Hepatocyte (in vitro differentiated cells): ENCODE results near the gene OR4D11. TPM values are rescaled to one million over a fixed set of nuclear protein-coding genes. Genes with fewer than 3 reads are reported as not detected.

Source experiments
- DNase-seq: peaks from one replicate; pipeline ENCODE4 v3.0.0-alpha.2; 2016; ENCODE audit warnings: low spot score
- H2AFZ ChIP-seq: fragments of 200-600 bp; sonication (generic); 2 replicates; pipeline ENCODE4 v1.6.0; 2016; ENCODE audit warnings: antibody characterized with exemption, mild to moderate bottlenecking
- H3K27ac ChIP-seq: fragments of 200-600 bp; sonication (generic); 2 replicates; pipeline ENCODE4 v1.5.1; 2016; ENCODE audit warnings: mild to moderate bottlenecking
- H3K27me3 ChIP-seq: fragments of 200-600 bp; sonication (generic); 2 replicates; pipeline ENCODE4 v1.6.1; 2016
- H3K36me3 ChIP-seq: fragments of 200-600 bp; sonication (generic); replicated peaks from 2 replicates; pipeline ENCODE4 v1.5.1; 2016; ENCODE audit warnings: low read depth; ENCODE audit not compliant: insufficient read depth
- H3K4me1 ChIP-seq: fragments of 200-600 bp; sonication (generic); 2 replicates; pipeline ENCODE4 v1.5.1; 2016; ENCODE audit warnings: mild to moderate bottlenecking, moderate library complexity; ENCODE audit not compliant: insufficient read depth
- H3K4me2 ChIP-seq: fragments of 200-600 bp; sonication (generic); 2 replicates; pipeline ENCODE4 v1.6.0; 2016
- H3K4me3 ChIP-seq: fragments of 200-600 bp; sonication (generic); 2 replicates; pipeline ENCODE4 v1.5.1; 2016; ENCODE audit warnings: mild to moderate bottlenecking
- H3K79me2 ChIP-seq: fragments of 200-600 bp; sonication (generic); 2 replicates; pipeline ENCODE4 v1.6.0; 2017; ENCODE audit warnings: mild to moderate bottlenecking
- H3K9me2 ChIP-seq: fragments of 200-600 bp; sonication (generic); replicated peaks from 2 replicates; pipeline ENCODE4 v1.6.0; 2017; ENCODE audit warnings: mild to moderate bottlenecking; ENCODE audit not compliant: insufficient read depth
- H3K9me3 ChIP-seq: fragments of 200-600 bp; sonication (generic); 2 replicates; pipeline ENCODE4 v1.5.1; 2016; ENCODE audit warnings: low read depth, mild to moderate bottlenecking
- H4K20me1 ChIP-seq: fragments of 200-600 bp; sonication (generic); 2 replicates; pipeline ENCODE4 v1.6.0; 2016; ENCODE audit warnings: mild to moderate bottlenecking; ENCODE audit not compliant: insufficient read depth, poor library complexity, severe bottlenecking
- EZH2 ChIP-seq: fragments of 200-600 bp; sonication (generic); IDR thresholded peaks from 2 replicates; pipeline ENCODE4 v1.6.1; 2016; ENCODE audit warnings: antibody characterized with exemption, mild to moderate bottlenecking, borderline replicate concordance
- EZH2phosphoT487 ChIP-seq: fragments of 200-600 bp; sonication (generic); IDR thresholded peaks from one replicate; pipeline ENCODE4 v1.6.1; 2018; ENCODE audit warnings: antibody characterized with exemption, mild to moderate bottlenecking, low read depth, moderate library complexity; ENCODE audit not compliant: unreplicated experiment, severe bottlenecking
- WGBS: methylation state at CpG from one replicate; pipeline ENCODE4 v1.1.6; 2016; ENCODE audit warnings: low lambda C conversion rate; ENCODE audit errors: missing lambda C conversion rate; 5-methylcytosine and 5-hydroxymethylcytosine counted together
- polyA plus RNA-seq: library from polyadenylated mRNA; unstranded; fragments of >200 nt; fragmentation: Nextera tagmentation; extraction: Ambion mirVana; gene quantifications from 2 replicates; pipeline ENCODE4 v1.2.1, GENCODE V29; 2016
- total RNA-seq: library from RNA; depleted of rRNA; stranded (reverse); fragments of >200 nt; gene quantifications from 2 replicates; pipeline ENCODE4 v1.2.3, GENCODE V29; 2014
- TF ChIP-seq, protein P1 (sequence below): fragments of 200-600 bp; sonication (generic); IDR thresholded peaks from 2 replicates; pipeline ENCODE4 v1.5.1; 2016; ENCODE audit warnings: antibody characterized with exemption, mild to moderate bottlenecking; ENCODE audit not compliant: poor library complexity

The OR4D11 gene
- total and polyA plus RNA-seq, 2 experiments from 2014 or later: not detected

DNA sequence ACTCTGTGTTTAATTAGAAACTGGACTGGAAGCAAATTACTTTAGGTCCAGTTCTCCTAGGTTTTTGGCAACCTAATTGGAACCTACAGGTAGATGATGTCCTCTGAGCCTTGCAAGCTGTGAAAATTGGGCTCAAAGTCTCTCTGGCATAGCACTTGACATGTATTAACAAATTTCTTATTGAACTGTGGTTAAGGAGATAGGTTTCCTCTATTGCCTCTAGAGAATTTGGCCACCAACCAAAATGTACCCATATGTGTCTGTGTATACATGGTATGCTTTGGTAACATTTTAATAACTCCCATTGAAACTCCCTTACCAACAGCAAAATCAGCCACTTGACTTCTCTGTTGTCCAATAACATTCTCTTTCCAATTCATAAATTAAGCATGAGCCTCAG lies 30.4 kb upstream of the OR4D11 start, which contains the start of gene OR4D10:
Gene OR4D10 (plus strand): TSS at position 301 of the 400 bp plus-strand sequence. CDS start 4,115 bp downstream, outside the sequence.
- no peaks in the 10 kb centered on the region for H3K9me3 ChIP-seq
- H3K27me3 ChIP-seq: no peaks in the 10 kb centered on the region
- H3K27ac ChIP-seq: no peak within 1 kb of the TSS
- no peaks in the 10 kb centered on the region for H3K4me1 ChIP-seq
- H3K4me2 ChIP-seq: no peak within 1 kb of the TSS
- H3K79me2 ChIP-seq: no peaks in the 10 kb centered on the region
- no peaks in the 10 kb centered on the region for H4K20me1 ChIP-seq
- H2AFZ ChIP-seq: no peak within 1 kb of the TSS
- no peaks in the 10 kb centered on the region for H3K36me3 ChIP-seq
- no peaks in the 10 kb centered on the region for H3K9me2 ChIP-seq
- TF ChIP-seq EZH2 (no peak), EZH2phosphoT487 (no peak)
- TF ChIP-seq, protein P1, sequence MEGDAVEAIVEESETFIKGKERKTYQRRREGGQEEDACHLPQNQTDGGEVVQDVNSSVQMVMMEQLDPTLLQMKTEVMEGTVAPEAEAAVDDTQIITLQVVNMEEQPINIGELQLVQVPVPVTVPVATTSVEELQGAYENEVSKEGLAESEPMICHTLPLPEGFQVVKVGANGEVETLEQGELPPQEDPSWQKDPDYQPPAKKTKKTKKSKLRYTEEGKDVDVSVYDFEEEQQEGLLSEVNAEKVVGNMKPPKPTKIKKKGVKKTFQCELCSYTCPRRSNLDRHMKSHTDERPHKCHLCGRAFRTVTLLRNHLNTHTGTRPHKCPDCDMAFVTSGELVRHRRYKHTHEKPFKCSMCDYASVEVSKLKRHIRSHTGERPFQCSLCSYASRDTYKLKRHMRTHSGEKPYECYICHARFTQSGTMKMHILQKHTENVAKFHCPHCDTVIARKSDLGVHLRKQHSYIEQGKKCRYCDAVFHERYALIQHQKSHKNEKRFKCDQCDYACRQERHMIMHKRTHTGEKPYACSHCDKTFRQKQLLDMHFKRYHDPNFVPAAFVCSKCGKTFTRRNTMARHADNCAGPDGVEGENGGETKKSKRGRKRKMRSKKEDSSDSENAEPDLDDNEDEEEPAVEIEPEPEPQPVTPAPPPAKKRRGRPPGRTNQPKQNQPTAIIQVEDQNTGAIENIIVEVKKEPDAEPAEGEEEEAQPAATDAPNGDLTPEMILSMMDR: no peak
- no peak for DNase-seq
- no peak within 1 kb of the TSS for H3K4me3 ChIP-seq

DNA sequence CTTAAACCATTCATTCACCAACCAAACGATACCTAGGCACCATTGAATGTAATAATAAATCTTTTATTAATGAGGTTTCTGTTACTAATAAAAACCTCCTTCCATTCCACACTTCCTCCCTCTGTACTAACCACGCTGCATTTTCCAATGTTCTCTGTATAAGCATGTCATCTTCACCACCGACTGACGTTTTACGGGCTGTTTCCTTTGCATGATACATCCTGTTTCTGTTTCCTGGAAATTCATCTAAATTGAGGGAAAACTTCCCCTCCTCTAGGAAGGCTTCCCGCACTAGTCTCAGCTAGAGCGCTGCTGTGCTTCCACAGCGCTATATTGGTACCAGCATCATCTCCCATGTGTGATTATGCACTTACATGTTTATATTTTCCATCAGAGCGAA lies 28.2 kb upstream of the OR4D11 start:
- Histone ChIP-seq H3K27ac (no peak overlapping the region), H3K4me2 (no peak overlapping the region), H3K79me2 (no peaks in the 10 kb centered on the region), H3K9me3 (no peaks in the 10 kb centered on the region), H3K27me3 (no peaks in the 10 kb centered on the region), H3K4me3 (no peak overlapping the region), H2AFZ (no peak overlapping the region), H3K36me3 (no peaks in the 10 kb centered on the region), H3K4me1 (no peaks in the 10 kb centered on the region), H4K20me1 (no peaks in the 10 kb centered on the region), H3K9me2 (no peaks in the 10 kb centered on the region)
- WGBS: 68% methylated on average over 9 of the region's 9 CpGs
- TF ChIP-seq EZH2phosphoT487: no peak
- no peak for TF ChIP-seq EZH2
- TF ChIP-seq, protein P1: no peak
- no peak for DNase-seq

DNA sequence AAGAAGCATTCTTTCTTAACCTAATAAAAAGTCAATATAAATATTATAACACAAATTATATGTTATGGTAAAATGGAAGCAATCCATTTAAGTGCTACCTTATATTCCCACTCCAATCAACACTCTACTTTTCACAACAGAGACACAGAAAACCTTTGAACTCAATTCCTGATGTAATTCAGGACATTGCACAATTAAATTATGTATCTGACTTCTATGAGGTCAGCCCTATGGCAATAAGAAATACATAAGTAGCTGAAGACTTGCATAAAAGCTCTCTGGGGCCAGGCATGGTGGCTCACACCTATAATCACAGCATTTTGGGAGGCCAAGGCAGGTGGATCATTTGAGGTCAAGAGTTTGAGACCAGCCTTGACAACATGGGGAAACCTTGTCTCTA lies 23.5 kb upstream of the OR4D11 start:
- Histone ChIP-seq H3K9me3 (no peaks in the 10 kb centered on the region), H3K9me2 (no peaks in the 10 kb centered on the region), H3K27ac (no peak overlapping the region), H2AFZ (no peak overlapping the region), H4K20me1 (no peaks in the 10 kb centered on the region), H3K4me2 (no peak overlapping the region), H3K79me2 (no peaks in the 10 kb centered on the region), H3K36me3 (no peaks in the 10 kb centered on the region), H3K4me3 (no peak overlapping the region), H3K27me3 (no peaks in the 10 kb centered on the region), H3K4me1 (no peaks in the 10 kb centered on the region)
- no peak for DNase-seq
- no peak for TF ChIP-seq EZH2phosphoT487

DNA sequence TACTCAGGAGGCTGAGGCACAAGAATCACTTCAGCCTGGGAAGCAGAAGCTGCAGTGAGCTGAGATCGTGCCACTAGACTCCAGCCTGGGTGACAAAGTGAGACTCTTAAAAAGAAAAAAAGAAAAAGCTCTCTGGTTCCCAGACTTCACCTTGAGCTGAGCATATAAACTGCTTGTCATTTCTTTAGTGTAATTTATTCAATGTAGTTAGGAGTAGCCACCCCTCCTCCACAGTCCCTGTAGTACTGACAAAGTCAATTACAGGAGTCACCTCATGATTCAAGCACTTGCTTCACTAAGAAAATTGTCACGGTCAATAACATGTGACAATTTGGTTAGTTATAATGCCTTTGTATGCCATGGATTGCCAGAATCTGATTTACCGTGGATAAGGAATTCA lies 23.0 kb upstream of the OR4D11 start:
- TF ChIP-seq EZH2 (no peak), EZH2phosphoT487 (no peak)
- TF ChIP-seq, protein P1: no peak
- H3K27me3 ChIP-seq: no peaks in the 10 kb centered on the region
- no peaks in the 10 kb centered on the region for H3K9me3 ChIP-seq
- no peaks in the 10 kb centered on the region for H3K79me2 ChIP-seq
- H3K4me1 ChIP-seq: no peaks in the 10 kb centered on the region
- no peak overlapping the region for H3K4me2 ChIP-seq
- no peaks in the 10 kb centered on the region for H4K20me1 ChIP-seq
- no peaks in the 10 kb centered on the region for H3K9me2 ChIP-seq
- H3K27ac ChIP-seq: no peak overlapping the region
- no peak for DNase-seq
- 93% methylated on average over 3 of the region's 3 CpGs for WGBS
- H3K4me3 ChIP-seq: no peak overlapping the region
- no peak overlapping the region for H2AFZ ChIP-seq
- no peaks in the 10 kb centered on the region for H3K36me3 ChIP-seq
